Stimulated activated CD8-positive, alpha-beta memory T cell treated with anti-CD3 and anti-CD28 coated beads, Interleukin-7, amount 100 ng/mL, for 48 hours (primary cell): Measurements from ENCODE around the gene RPS13.
"Not testable (repeated sequence)": the region's sequence is repeated elsewhere in the genome, so short reads cannot be mapped to it uniquely, and the experiment has no call there.

Experiments used
- DNase-seq, 2 donors: peaks; one replicate each; pipeline ENCODE4 v3.0.0-alpha.2; 2020; ENCODE audit warnings: low read depth in 1 of 2; ENCODE audit errors: extremely low read depth in 1 of 2

The RPS13 gene

GRCh38 chr11:17036666-17037658 is 40.5 kb downstream of the RPS13 start:
- no peak for DNase-seq

GRCh38 chr11:17034027-17034426 is 43.4 kb downstream of the RPS13 start:
- DNase-seq = not testable (repeated sequence)

- no peak for DNase-seq
Measured at GRCh38 chr11:17026487-17027082, 50.9 kb downstream of the RPS13 start.

- DNase-seq = no peak
Measured at GRCh38 chr11:17024924-17025323, 52.5 kb downstream of the RPS13 start.
